ENCODE measurements around the gene ATP6V0E1. TPM values are rescaled to one million over a fixed set of nuclear protein-coding genes. Genes with fewer than 3 reads are reported as not detected.
A peak's percentile ranks its signal among the peaks of the same experiment; 100 is the strongest.
"Not testable (repeated sequence)": the region's sequence is repeated elsewhere in the genome, so short reads cannot be mapped to it uniquely, and the experiment has no call there.

ATP6V0E1 gene
- total RNA-seq, 1 donor from 2014 or later: 326 TPM

- DNase-seq (no peak), ATAC-seq (peak; percentile 43)
- TF ChIP-seq CTCF (IDR thresholded peaks at IDR 0.05): no peak
- Histone ChIP-seq H3K9me3 (no peaks in the 10 kb centered on the region), H3K4me3 (no peak overlapping the region), H3K27ac (no peak overlapping the region), H3K4me1 (no peaks in the 10 kb centered on the region), H3K36me3 (no peaks in the 10 kb centered on the region), H3K27me3 (no peaks in the 10 kb centered on the region)
- intact Hi-C loops (cut with DNase I): no loop called here
Observed at GRCh38 chr5:173045474-173045873, 61.9 kb downstream of the ATP6V0E1 start.

GRCh38 chr5:173047096-173047837 lies 63.7 kb downstream of the ATP6V0E1 start:
- H3K4me3 ChIP-seq; H3K9me3 ChIP-seq; H3K27me3 ChIP-seq; DNase-seq; intact Hi-C loops (cut with DNase I); H3K27ac ChIP-seq; H3K36me3 ChIP-seq; H3K4me1 ChIP-seq: not testable (repeated sequence)
- peak; percentile 57 for ATAC-seq

GRCh38 chr5:173047838-173048105 lies 64.2 kb downstream of the ATP6V0E1 start:
- Histone ChIP-seq H3K9me3 (no peaks in the 10 kb centered on the region), H3K36me3 (no peaks in the 10 kb centered on the region), H3K4me3 (no peak overlapping the region), H3K27ac (no peak overlapping the region), H3K27me3 (no peaks in the 10 kb centered on the region), H3K4me1 (no peaks in the 10 kb centered on the region)
- no peak for TF ChIP-seq CTCF (IDR thresholded peaks at IDR 0.05)
- intact Hi-C loops (cut with DNase I): no loop called here
- ATAC-seq: no peak
- no peak for DNase-seq

- H3K4me1 ChIP-seq: peaks cover 7% of the 10 kb centered on the region
- no peak for TF ChIP-seq CTCF (IDR thresholded peaks at IDR 0.05)
- H3K4me3 ChIP-seq: no peak overlapping the region
- no peak for ATAC-seq
- no peaks in the 10 kb centered on the region for H3K36me3 ChIP-seq
- no peak overlapping the region for H3K27ac ChIP-seq
- no peaks in the 10 kb centered on the region for H3K27me3 ChIP-seq
- DNase-seq: no peak
- intact Hi-C loops (cut with DNase I): no loop called here
- no peaks in the 10 kb centered on the region for H3K9me3 ChIP-seq
Observed at GRCh38 chr5:173050791-173051190, 67.2 kb downstream of the ATP6V0E1 start.

GRCh38 chr5:173051746-173052145 lies 68.2 kb downstream of the ATP6V0E1 start:
- Histone ChIP-seq H3K9me3 (no peaks in the 10 kb centered on the region), H3K27me3 (no peaks in the 10 kb centered on the region), H3K4me1 (peaks cover 7% of the 10 kb centered on the region), H3K4me3 (no peak overlapping the region), H3K27ac (no peak overlapping the region), H3K36me3 (no peaks in the 10 kb centered on the region)
- ATAC-seq (no peak), DNase-seq (no peak)
- TF ChIP-seq CTCF (IDR thresholded peaks at IDR 0.05): no peak
- intact Hi-C loops (cut with DNase I): no loop called here

- no peak for TF ChIP-seq CTCF (IDR thresholded peaks at IDR 0.05)
- ATAC-seq: no peak
- intact Hi-C loops (cut with DNase I): no loop called here
Observed at GRCh38 chr5:173053041-173053440, 69.5 kb downstream of the ATP6V0E1 start.

More at GRCh38 chr5:173053041-173053440, 69.5 kb downstream of the ATP6V0E1 start:
- no peak overlapping the region for H3K27ac ChIP-seq
- no peak for DNase-seq
- peaks cover 10% of the 10 kb centered on the region for H3K4me1 ChIP-seq
- H3K9me3 ChIP-seq: no peaks in the 10 kb centered on the region
- no peaks in the 10 kb centered on the region for H3K36me3 ChIP-seq
- H3K27me3 ChIP-seq: no peaks in the 10 kb centered on the region
- no peak overlapping the region for H3K4me3 ChIP-seq
